ENCODE measurements around the gene JARID2. TPM values are rescaled to one million over a fixed set of nuclear protein-coding genes. Genes with fewer than 3 reads are reported as not detected.

Gene JARID2
- polyA plus RNA-seq, 1 donor: 13.3 TPM

DNA sequence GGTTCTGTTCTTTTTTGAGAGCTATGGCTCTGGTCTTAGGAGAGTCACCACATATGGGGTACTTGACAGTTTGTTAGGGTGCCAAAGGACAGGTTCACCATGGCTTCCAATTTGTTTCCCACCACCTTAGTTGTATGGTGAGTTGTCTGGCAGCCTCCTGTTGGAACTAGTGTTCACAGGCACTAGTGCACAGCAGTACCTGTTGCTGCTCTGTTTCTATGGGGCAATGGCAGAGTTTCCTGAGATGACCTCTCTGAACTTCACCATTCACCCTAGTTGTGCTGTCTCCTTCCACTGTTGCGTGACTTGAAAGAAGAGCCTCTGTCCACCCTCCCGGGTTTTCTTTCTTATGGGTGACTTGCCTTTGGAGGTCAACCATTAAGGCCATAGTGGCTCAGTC, 129.1 kb downstream of the JARID2 start:
- Histone ChIP-seq H3K4me3 (ENCODE audit: low read length) (no peak overlapping the region), H3K36me3 (ENCODE audit: control insufficient read depth, insufficient read depth, low read length) (no peaks in the 10 kb centered on the region), H3K27me3 (ENCODE audit: control insufficient read depth, insufficient read depth, low read length) (no peaks in the 10 kb centered on the region), H3K4me1 (ENCODE audit: control insufficient read depth, insufficient read depth, low read length) (no peaks in the 10 kb centered on the region), H3K9me3 (ENCODE audit: control insufficient read depth, low read depth, low read length) (no peaks in the 10 kb centered on the region), H3K27ac (ENCODE audit: low read length) (no peak overlapping the region)
- 100% methylated on average over 1 of the region's 2 CpGs for WGBS (ENCODE audit: insufficient coverage, low lambda C conversion rate)
- DNase-seq: no peak

DNA sequence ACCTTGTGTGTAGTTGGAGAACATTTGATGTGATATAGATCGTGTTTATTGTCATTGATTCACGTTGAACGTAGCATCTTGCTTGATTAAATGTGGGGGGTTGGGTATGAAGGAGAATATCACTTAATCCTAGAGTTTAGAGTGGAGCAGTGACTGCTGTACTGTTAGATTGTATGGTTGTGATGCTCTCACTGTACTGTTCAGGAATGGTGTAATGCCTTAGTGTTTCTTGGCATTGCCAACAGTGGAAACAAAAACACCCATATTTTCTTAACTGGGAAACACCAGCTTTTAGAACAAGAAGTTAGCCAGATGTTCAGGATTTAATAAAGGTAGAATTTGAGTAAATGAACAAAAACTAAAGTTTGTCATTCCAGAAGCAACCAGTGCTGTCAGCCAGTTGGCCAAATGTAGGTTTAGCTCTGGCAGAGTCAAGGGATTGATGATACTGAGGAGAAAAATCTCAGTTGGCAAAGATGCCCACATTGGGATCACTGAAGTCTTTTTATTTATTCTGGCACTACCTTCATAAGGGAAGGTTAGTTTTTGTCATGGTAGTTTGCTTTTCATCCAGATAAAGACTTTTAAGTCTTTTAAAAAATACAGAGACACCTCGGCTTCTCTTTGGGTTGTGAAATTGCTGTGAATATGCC, 129.9 kb downstream of the JARID2 start:
- H3K4me1 ChIP-seq (ENCODE audit: control insufficient read depth, insufficient read depth, low read length): no peaks in the 10 kb centered on the region
- WGBS (ENCODE audit: insufficient coverage, low lambda C conversion rate): no CpG with 5 or more reads among the region's 4 CpGs

GRCh38 chr6:15376900-15377487, 131.1 kb downstream of the JARID2 start:
- Histone ChIP-seq H3K9me3 (ENCODE audit: control insufficient read depth, low read depth, low read length) (no peaks in the 10 kb centered on the region), H3K27me3 (ENCODE audit: control insufficient read depth, insufficient read depth, low read length) (no peaks in the 10 kb centered on the region), H3K36me3 (ENCODE audit: control insufficient read depth, insufficient read depth, low read length) (no peaks in the 10 kb centered on the region), H3K4me3 (ENCODE audit: low read length) (no peak overlapping the region), H3K4me1 (ENCODE audit: control insufficient read depth, insufficient read depth, low read length) (no peaks in the 10 kb centered on the region), H3K27ac (ENCODE audit: low read length) (no peak overlapping the region)
- DNase-seq: no peak
- 100% methylated on average over 1 of the region's 5 CpGs for WGBS (ENCODE audit: insufficient coverage, low lambda C conversion rate)

More for the DNA sequence above, 129.9 kb downstream of the JARID2 start:
- no peak for DNase-seq
- no peak overlapping the region for H3K27ac ChIP-seq (ENCODE audit: low read length)
- H3K27me3 ChIP-seq (ENCODE audit: control insufficient read depth, insufficient read depth, low read length): no peaks in the 10 kb centered on the region
- H3K4me3 ChIP-seq (ENCODE audit: low read length): no peak overlapping the region
- no peaks in the 10 kb centered on the region for H3K36me3 ChIP-seq (ENCODE audit: control insufficient read depth, insufficient read depth, low read length)
- H3K9me3 ChIP-seq (ENCODE audit: control insufficient read depth, low read depth, low read length): no peaks in the 10 kb centered on the region

DNA sequence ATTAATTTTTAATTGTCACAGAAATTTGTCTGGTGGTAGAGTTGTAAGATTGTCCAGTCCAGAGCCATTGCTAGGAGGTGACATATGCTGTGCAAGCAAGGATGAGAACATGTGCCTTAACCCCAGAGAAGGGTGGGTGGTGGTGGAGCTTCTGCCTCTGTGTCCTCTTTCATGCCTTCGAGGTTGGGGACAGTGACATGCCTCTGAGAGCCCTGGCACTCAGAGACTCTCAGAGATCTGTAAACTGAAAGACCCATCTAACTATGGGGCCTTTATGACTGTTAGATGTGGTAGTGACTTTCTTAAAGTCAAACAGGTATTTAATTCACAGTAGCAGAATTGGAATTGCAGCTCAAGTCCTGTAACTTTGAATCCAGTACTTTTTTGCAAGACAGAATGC, 132.4 kb downstream of the JARID2 start:
- H3K4me3 ChIP-seq (ENCODE audit: low read length): no peak overlapping the region
- DNase-seq: no peak
- WGBS (ENCODE audit: insufficient coverage, low lambda C conversion rate): no CpG with 5 or more reads among the region's 1 CpG
- H3K9me3 ChIP-seq (ENCODE audit: control insufficient read depth, low read depth, low read length): no peaks in the 10 kb centered on the region
- no peaks in the 10 kb centered on the region for H3K27me3 ChIP-seq (ENCODE audit: control insufficient read depth, insufficient read depth, low read length)
- H3K27ac ChIP-seq (ENCODE audit: low read length): no peak overlapping the region
- H3K4me1 ChIP-seq (ENCODE audit: control insufficient read depth, insufficient read depth, low read length): no peaks in the 10 kb centered on the region
- no peaks in the 10 kb centered on the region for H3K36me3 ChIP-seq (ENCODE audit: control insufficient read depth, insufficient read depth, low read length)

- no peaks in the 10 kb centered on the region for H3K4me1 ChIP-seq (ENCODE audit: control insufficient read depth, insufficient read depth, low read length)
- no peak overlapping the region for H3K4me3 ChIP-seq (ENCODE audit: low read length)
- H3K27ac ChIP-seq (ENCODE audit: low read length): no peak overlapping the region
- whole genome bisulfite sequencing (ENCODE audit: insufficient coverage, low lambda C conversion rate): 46% methylated on average over 2 of the region's 4 CpGs
- DNase-seq: no peak
- H3K9me3 ChIP-seq (ENCODE audit: control insufficient read depth, low read depth, low read length): no peaks in the 10 kb centered on the region
- no peaks in the 10 kb centered on the region for H3K36me3 ChIP-seq (ENCODE audit: control insufficient read depth, insufficient read depth, low read length)
- H3K27me3 ChIP-seq (ENCODE audit: control insufficient read depth, insufficient read depth, low read length): no peaks in the 10 kb centered on the region
Observed at GRCh38 chr6:15378866-15379265, 133.0 kb downstream of the JARID2 start.

DNA sequence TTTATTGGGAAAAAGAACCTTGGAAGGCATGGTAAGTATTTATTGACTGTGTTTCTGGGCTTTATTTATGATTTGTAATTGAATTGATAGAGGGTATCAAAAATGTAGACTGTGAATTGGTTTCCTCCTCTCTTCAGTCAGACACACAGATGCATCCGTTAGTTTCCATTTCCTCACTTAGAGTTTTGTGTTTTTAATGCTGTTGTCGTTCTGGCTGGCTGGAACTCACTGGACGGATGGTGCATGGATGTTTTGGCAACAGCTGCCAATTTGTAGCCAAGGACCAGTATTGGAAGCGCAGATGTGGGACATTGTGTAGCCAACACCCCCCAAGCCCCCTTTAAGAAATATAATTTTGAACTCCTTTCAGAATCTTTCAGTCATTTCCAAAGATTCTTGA, 134.5 kb downstream of the JARID2 start:
- Histone ChIP-seq H3K27me3 (ENCODE audit: control insufficient read depth, insufficient read depth, low read length) (no peaks in the 10 kb centered on the region), H3K36me3 (ENCODE audit: control insufficient read depth, insufficient read depth, low read length) (no peaks in the 10 kb centered on the region), H3K27ac (ENCODE audit: low read length) (no peak overlapping the region), H3K4me1 (ENCODE audit: control insufficient read depth, insufficient read depth, low read length) (no peaks in the 10 kb centered on the region), H3K9me3 (ENCODE audit: control insufficient read depth, low read depth, low read length) (no peaks in the 10 kb centered on the region), H3K4me3 (ENCODE audit: low read length) (no peak overlapping the region)
- WGBS (ENCODE audit: insufficient coverage, low lambda C conversion rate): no CpG with 5 or more reads among the region's 4 CpGs
- no peak for DNase-seq

GRCh38 chr6:15382089-15382488, 136.2 kb downstream of the JARID2 start:
- 80% methylated on average over 1 of the region's 7 CpGs for WGBS (ENCODE audit: insufficient coverage, low lambda C conversion rate)
- Histone ChIP-seq H3K9me3 (ENCODE audit: control insufficient read depth, low read depth, low read length) (no peaks in the 10 kb centered on the region), H3K36me3 (ENCODE audit: control insufficient read depth, insufficient read depth, low read length) (no peaks in the 10 kb centered on the region), H3K4me1 (ENCODE audit: control insufficient read depth, insufficient read depth, low read length) (peaks cover 3% of the 10 kb centered on the region), H3K27ac (ENCODE audit: low read length) (no peak overlapping the region), H3K4me3 (ENCODE audit: low read length) (no peak overlapping the region), H3K27me3 (ENCODE audit: control insufficient read depth, insufficient read depth, low read length) (no peaks in the 10 kb centered on the region)
- DNase-seq: no peak

GRCh38 chr6:15382712-15383111, 136.8 kb downstream of the JARID2 start:
- no peak for DNase-seq
- WGBS (ENCODE audit: insufficient coverage, low lambda C conversion rate): 100% methylated on average over 3 of the region's 8 CpGs

DNA sequence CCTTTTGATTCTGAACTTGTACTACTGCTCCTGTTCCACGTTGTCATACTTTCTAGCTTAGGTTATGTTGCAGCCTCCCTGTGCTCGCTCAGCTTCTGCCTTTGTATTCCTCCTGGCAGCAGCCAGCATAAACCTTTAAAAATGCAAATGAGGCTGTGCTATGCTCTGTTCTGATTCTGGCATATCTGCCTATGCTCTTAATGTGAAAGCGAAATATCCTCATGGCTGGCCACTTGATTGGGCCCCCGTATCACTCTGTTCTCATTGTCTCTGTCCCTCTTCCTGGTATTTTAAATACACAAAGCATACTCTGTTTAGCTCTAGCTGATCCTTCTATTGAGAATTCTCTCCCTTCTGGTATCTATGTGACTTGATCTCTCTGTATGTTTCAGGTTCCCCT, 139.0 kb downstream of the JARID2 start:
- no peaks in the 10 kb centered on the region for H3K9me3 ChIP-seq (ENCODE audit: control insufficient read depth, low read depth, low read length)
- WGBS (ENCODE audit: insufficient coverage, low lambda C conversion rate): 82% methylated on average over 3 of the region's 4 CpGs
- H3K27me3 ChIP-seq (ENCODE audit: control insufficient read depth, insufficient read depth, low read length): no peaks in the 10 kb centered on the region
- no peak overlapping the region for H3K27ac ChIP-seq (ENCODE audit: low read length)
- H3K4me1 ChIP-seq (ENCODE audit: control insufficient read depth, insufficient read depth, low read length): peaks cover 14% of the 10 kb centered on the region
- no peak for DNase-seq
- H3K36me3 ChIP-seq (ENCODE audit: control insufficient read depth, insufficient read depth, low read length): no peaks in the 10 kb centered on the region
- no peak overlapping the region for H3K4me3 ChIP-seq (ENCODE audit: low read length)

More at GRCh38 chr6:15382712-15383111, 136.8 kb downstream of the JARID2 start:
- Histone ChIP-seq H3K36me3 (ENCODE audit: control insufficient read depth, insufficient read depth, low read length) (no peaks in the 10 kb centered on the region), H3K9me3 (ENCODE audit: control insufficient read depth, low read depth, low read length) (no peaks in the 10 kb centered on the region), H3K4me3 (ENCODE audit: low read length) (no peak overlapping the region), H3K27me3 (ENCODE audit: control insufficient read depth, insufficient read depth, low read length) (no peaks in the 10 kb centered on the region), H3K27ac (ENCODE audit: low read length) (no peak overlapping the region), H3K4me1 (ENCODE audit: control insufficient read depth, insufficient read depth, low read length) (peaks cover 3% of the 10 kb centered on the region)

DNA sequence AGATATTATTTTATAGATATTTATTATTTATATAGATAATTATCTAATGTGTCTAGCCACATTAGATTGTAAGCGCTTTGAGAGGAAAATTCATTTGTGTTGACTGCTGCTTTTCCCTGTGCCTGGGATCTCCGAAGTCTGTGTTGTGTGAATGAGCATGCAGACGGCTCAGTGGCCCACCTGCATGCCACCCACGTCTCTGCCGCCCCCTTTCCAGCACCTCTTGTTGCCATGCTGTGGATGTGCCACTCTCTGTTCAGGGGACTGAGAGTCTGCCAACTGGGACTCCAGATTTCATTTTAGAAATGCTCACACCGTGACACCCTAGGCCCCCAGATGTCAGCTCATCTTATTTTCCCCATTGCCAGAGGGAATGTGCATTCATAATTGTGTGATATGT, 139.7 kb downstream of the JARID2 start:
- Histone ChIP-seq H3K4me3 (ENCODE audit: low read length) (no peak overlapping the region), H3K27ac (ENCODE audit: low read length) (no peak overlapping the region), H3K9me3 (ENCODE audit: control insufficient read depth, low read depth, low read length) (no peaks in the 10 kb centered on the region), H3K27me3 (ENCODE audit: control insufficient read depth, insufficient read depth, low read length) (no peaks in the 10 kb centered on the region), H3K4me1 (ENCODE audit: control insufficient read depth, insufficient read depth, low read length) (peaks cover 19% of the 10 kb centered on the region), H3K36me3 (ENCODE audit: control insufficient read depth, insufficient read depth, low read length) (no peaks in the 10 kb centered on the region)
- DNase-seq: no peak
- WGBS (ENCODE audit: insufficient coverage, low lambda C conversion rate): no CpG with 5 or more reads among the region's 6 CpGs
